Mesendoderm (in vitro differentiated cells): Measurements from ENCODE around the gene EFHC2. TPM values are rescaled to one million over a fixed set of nuclear protein-coding genes. Genes with fewer than 3 reads are reported as not detected.

Experiments
- DNase-seq: peaks from one replicate; pipeline ENCODE4 v3.0.0; 2013
- H2AK5ac ChIP-seq: 2 replicates; pipeline ENCODE4 v1.6.1; 2013; ENCODE audit warnings: low read length, inconsistent platforms
- H2BK120ac ChIP-seq: 2 replicates; pipeline ENCODE4 v1.6.1; 2013; ENCODE audit warnings: low read depth, mild to moderate bottlenecking, low read length, moderate library complexity, mixed read lengths
- H2BK15ac ChIP-seq: replicated peaks from 2 replicates; pipeline ENCODE4 v1.6.1; 2013; ENCODE audit warnings: low read depth, mild to moderate bottlenecking, moderate library complexity
- H2BK5ac ChIP-seq: 2 replicates; pipeline ENCODE4 v1.6.1; 2013; ENCODE audit warnings: low read length, inconsistent platforms
- H3K18ac ChIP-seq: 2 replicates; pipeline ENCODE4 v1.6.1; 2013; ENCODE audit warnings: mild to moderate bottlenecking, low read length, mixed read lengths
- H3K23ac ChIP-seq: one replicate; pipeline ENCODE4 v1.6.1; 2013; ENCODE audit warnings: low read length
- H3K27ac ChIP-seq: 2 replicates; pipeline ENCODE4 v1.5.1; 2013; ENCODE audit warnings: low read depth, mild to moderate bottlenecking, inconsistent platforms, low read length, moderate library complexity
- H3K27me3 ChIP-seq: 2 replicates; pipeline ENCODE4 v1.6.1; 2013; ENCODE audit warnings: low read length, control low read depth, mild to moderate bottlenecking, inconsistent platforms; ENCODE audit not compliant: insufficient read depth, poor library complexity
- H3K36me3 ChIP-seq: 2 replicates; pipeline ENCODE4 v1.6.1; 2013; ENCODE audit warnings: low read length, inconsistent platforms; ENCODE audit not compliant: control insufficient read depth, insufficient read depth
- H3K4ac ChIP-seq: one replicate; pipeline ENCODE4 v1.6.1; 2013; ENCODE audit warnings: low read depth, mild to moderate bottlenecking, low read length, moderate library complexity
- H3K4me1 ChIP-seq: 2 replicates; pipeline ENCODE4 v1.6.1; 2013; ENCODE audit warnings: low read depth, low read length, inconsistent platforms; ENCODE audit not compliant: control insufficient read depth
- H3K4me2 ChIP-seq: 2 replicates; pipeline ENCODE4 v1.6.1; 2013; ENCODE audit warnings: low read length
- H3K4me3 ChIP-seq: 2 replicates; pipeline ENCODE4 v1.5.1; 2013; ENCODE audit warnings: mild to moderate bottlenecking, low read length
- H3K56ac ChIP-seq: one replicate; pipeline ENCODE4 v1.6.1; 2013; ENCODE audit warnings: low read length
- H3K79me1 ChIP-seq: 2 replicates; pipeline ENCODE4 v1.6.1; 2013; ENCODE audit warnings: low read length, inconsistent platforms
- H3K79me2 ChIP-seq: 2 replicates; pipeline ENCODE4 v1.6.1; 2013; ENCODE audit warnings: mild to moderate bottlenecking, low read length; ENCODE audit not compliant: control insufficient read depth, insufficient read depth
- H3K9ac ChIP-seq: 2 replicates; pipeline ENCODE4 v1.6.1; 2013; ENCODE audit warnings: low read length, inconsistent platforms
- H4K5ac ChIP-seq: one replicate; pipeline ENCODE4 v1.6.1; 2013; ENCODE audit warnings: low read length
- H4K8ac ChIP-seq: one replicate; pipeline ENCODE4 v1.6.1; 2013; ENCODE audit warnings: low read depth, mild to moderate bottlenecking, control low read depth, low read length, moderate library complexity
- WGBS: extraction: QIAGEN DNeasy Blood & Tissue Kit; methylation state at CpG from one replicate; pipeline ENCODE4 v1.1.7; 2013; ENCODE audit warnings: low lambda C conversion rate, missing lambda C conversion rate; ENCODE audit not compliant: insufficient coverage; ENCODE audit errors: extremely low coverage; 5-methylcytosine and 5-hydroxymethylcytosine counted together
- polyA plus RNA-seq, 2 experiments: library from polyadenylated mRNA; stranded (reverse); fragments of 200-250 nt; gene quantifications; one replicate each; pipeline ENCODE4 v1.2.3, GENCODE V29; 2013

The EFHC2 gene, protein sequence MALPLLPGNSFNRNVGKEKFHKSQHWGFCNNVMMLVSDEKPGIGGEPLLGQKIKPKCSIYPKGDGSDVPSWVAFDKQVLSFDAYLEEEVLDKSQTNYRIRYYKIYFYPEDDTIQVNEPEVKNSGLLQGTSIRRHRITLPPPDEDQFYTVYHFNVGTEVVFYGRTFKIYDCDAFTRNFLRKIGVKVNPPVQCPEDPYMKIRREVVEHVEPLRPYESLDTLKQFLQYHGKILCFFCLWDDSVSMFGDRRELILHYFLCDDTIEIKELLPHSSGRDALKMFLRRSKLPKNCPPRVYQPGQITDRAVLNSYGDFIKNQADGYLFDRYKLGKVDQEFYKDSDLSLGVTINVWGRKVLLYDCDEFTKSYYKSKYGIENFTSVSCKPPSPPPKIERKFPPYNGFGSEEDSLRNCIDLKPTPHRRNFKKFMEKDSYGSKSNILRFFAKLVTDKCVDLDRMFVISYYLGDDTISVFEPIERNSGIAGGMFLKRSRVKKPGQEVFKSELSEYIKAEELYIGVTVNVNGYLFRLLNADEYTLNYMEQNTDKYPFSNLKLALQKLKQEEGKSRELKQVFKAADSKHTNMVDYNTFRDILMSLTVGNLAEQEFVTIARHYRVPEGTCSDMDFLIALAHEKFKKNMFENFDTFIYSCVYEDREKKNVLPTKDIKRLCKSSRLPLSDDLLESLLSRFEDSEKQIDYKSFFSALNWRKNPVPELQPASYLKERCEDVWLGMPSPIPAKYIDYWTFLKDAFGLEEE
- 0.69 TPM for polyA plus RNA-seq (2013, experiment 1 of 2)
- polyA plus RNA-seq (2013, experiment 2 of 2) = 0.78 TPM

DNA sequence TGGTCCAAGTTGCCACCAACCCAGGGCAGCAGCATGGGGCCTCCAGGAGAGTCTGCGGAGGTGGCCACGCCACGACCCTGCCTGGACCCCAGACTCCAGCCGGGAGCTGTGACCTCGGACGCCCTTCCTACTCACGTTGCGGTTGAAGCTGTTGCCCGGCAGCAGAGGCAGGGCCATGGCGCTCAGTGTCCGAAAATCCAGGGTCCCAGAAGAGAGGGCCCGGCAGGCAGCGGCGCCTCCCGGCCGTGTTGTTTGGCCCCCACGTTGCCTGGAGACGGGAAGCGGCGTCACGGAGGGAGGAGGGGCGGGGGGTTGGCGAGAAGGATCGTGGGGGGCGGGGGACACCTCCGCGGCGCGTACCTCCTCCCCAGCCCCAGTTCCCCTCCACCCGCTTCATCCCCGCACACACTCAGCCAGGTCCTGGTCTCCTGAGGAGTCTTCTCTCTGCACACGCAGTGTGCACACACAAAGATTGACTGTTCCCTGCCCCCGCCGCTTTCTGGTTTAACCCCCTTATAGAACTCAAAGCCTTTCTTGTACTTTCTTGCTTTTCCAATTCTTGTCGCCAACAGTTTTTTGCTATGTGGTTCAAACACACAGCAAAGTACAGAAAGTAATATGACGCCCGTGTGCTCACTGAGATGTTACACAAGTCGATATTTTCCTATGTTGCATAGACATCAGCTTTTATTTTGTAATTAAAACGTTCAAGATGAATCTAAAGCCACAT, at the start of gene EFHC2:
Gene EFHC2 (minus strand): TSS at position 261 of the 730 bp plus-strand sequence. CDS start 84 bp downstream, at position 177.
- no peaks in the 10 kb centered on the region for H3K27me3 ChIP-seq
- H3K36me3 ChIP-seq = no peaks in the 10 kb centered on the region
- peak within 1 kb of the TSS; percentile 55 for H3K9ac ChIP-seq
- H3K4me3 ChIP-seq = peak within 1 kb of the TSS; percentile 15
- DNase-seq = peak; percentile 44
- no peak within 1 kb of the TSS for H4K8ac ChIP-seq
- H3K23ac ChIP-seq = no peak within 1 kb of the TSS
- no peak within 1 kb of the TSS for H2BK5ac ChIP-seq
- no peak within 1 kb of the TSS for H2BK15ac ChIP-seq
- H3K18ac ChIP-seq = peak within 1 kb of the TSS; percentile 32
- no CpG with 5 or more reads among the region's 39 CpGs for WGBS
- H3K79me2 ChIP-seq = no peaks in the 10 kb centered on the region
- H3K56ac ChIP-seq = peak within 1 kb of the TSS; percentile 76
- no peaks in the 10 kb centered on the region for H3K79me1 ChIP-seq
- H3K27ac ChIP-seq = no peak within 1 kb of the TSS
- H2AK5ac ChIP-seq = no peak within 1 kb of the TSS
- H3K4me1 ChIP-seq = no peaks in the 10 kb centered on the region
- no peak within 1 kb of the TSS for H4K5ac ChIP-seq
- no peak within 1 kb of the TSS for H2BK120ac ChIP-seq
- H3K4me2 ChIP-seq = peak within 1 kb of the TSS; percentile 38
- no peak within 1 kb of the TSS for H3K4ac ChIP-seq

DNA sequence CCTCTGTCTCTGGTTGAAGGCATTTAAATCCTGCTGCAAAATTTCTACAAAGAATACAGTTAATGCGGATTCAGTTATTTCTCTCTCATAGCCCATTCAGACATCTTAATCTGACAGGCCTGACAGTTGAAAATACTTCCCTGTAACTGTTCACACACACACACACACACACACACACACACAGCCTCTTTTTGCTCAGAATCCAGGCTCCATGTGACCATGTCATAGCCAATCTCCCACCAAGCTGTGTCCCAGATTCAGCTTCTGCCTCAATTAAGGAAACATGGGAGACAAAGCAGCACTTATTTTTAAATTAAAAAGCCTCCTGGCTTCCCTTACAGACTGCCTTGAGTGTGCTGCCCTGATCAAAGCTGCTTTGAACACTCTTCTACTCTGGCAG, 49.3 kb upstream of the EFHC2 start:
- Histone ChIP-seq H3K9ac (no peak overlapping the region), H3K23ac (no peak overlapping the region), H3K79me1 (no peaks in the 10 kb centered on the region), H3K4me1 (no peaks in the 10 kb centered on the region), H2AK5ac (no peak overlapping the region), H3K4ac (no peak overlapping the region), H2BK5ac (no peak overlapping the region), H3K36me3 (no peaks in the 10 kb centered on the region), H4K8ac (no peak overlapping the region), H3K27ac (no peak overlapping the region), H4K5ac (no peak overlapping the region), H2BK15ac (no peak overlapping the region), H3K27me3 (no peaks in the 10 kb centered on the region), H2BK120ac (no peak overlapping the region), H3K18ac (no peak overlapping the region), H3K79me2 (no peaks in the 10 kb centered on the region), H3K4me3 (no peak overlapping the region), H3K56ac (no peak overlapping the region), H3K4me2 (no peak overlapping the region)
- DNase-seq = no peak
- no CpG with 5 or more reads among the region's 1 CpG for WGBS

GRCh38 chrX:44384688-44385338, 41.3 kb upstream of the EFHC2 start:
- Histone ChIP-seq H3K9ac (no peak overlapping the region), H3K4me1 (no peaks in the 10 kb centered on the region), H4K5ac (no peak overlapping the region), H3K56ac (no peak overlapping the region), H3K36me3 (no peaks in the 10 kb centered on the region), H3K18ac (no peak overlapping the region), H2BK15ac (no peak overlapping the region), H3K4ac (no peak overlapping the region), H3K79me2 (no peaks in the 10 kb centered on the region), H2BK5ac (no peak overlapping the region), H2AK5ac (no peak overlapping the region), H3K27ac (no peak overlapping the region), H3K79me1 (no peaks in the 10 kb centered on the region), H4K8ac (no peak overlapping the region), H3K27me3 (no peaks in the 10 kb centered on the region), H3K4me3 (no peak overlapping the region), H3K4me2 (no peak overlapping the region), H3K23ac (no peak overlapping the region), H2BK120ac (no peak overlapping the region)
- no peak for DNase-seq
- no CpG with 5 or more reads among the region's 4 CpGs for WGBS

GRCh38 chrX:44382871-44383270, 39.4 kb upstream of the EFHC2 start:
- H3K18ac ChIP-seq = no peak overlapping the region
- H3K27ac ChIP-seq = no peak overlapping the region
- no peaks in the 10 kb centered on the region for H3K79me1 ChIP-seq
- no peak overlapping the region for H3K4me3 ChIP-seq
- no peak overlapping the region for H3K56ac ChIP-seq
- H2BK5ac ChIP-seq = no peak overlapping the region
- H3K4me1 ChIP-seq = no peaks in the 10 kb centered on the region
- H2AK5ac ChIP-seq = no peak overlapping the region
- H3K9ac ChIP-seq = no peak overlapping the region
- H3K79me2 ChIP-seq = no peaks in the 10 kb centered on the region
- no peaks in the 10 kb centered on the region for H3K27me3 ChIP-seq
- H2BK120ac ChIP-seq = no peak overlapping the region
- no peak for DNase-seq
- H4K8ac ChIP-seq = no peak overlapping the region
- H4K5ac ChIP-seq = no peak overlapping the region
- no peak overlapping the region for H2BK15ac ChIP-seq
- H3K36me3 ChIP-seq = no peaks in the 10 kb centered on the region
- no peak overlapping the region for H3K23ac ChIP-seq
- no peak overlapping the region for H3K4ac ChIP-seq
- H3K4me2 ChIP-seq = no peak overlapping the region
- WGBS = no CpG with 5 or more reads among the region's 1 CpG

DNA sequence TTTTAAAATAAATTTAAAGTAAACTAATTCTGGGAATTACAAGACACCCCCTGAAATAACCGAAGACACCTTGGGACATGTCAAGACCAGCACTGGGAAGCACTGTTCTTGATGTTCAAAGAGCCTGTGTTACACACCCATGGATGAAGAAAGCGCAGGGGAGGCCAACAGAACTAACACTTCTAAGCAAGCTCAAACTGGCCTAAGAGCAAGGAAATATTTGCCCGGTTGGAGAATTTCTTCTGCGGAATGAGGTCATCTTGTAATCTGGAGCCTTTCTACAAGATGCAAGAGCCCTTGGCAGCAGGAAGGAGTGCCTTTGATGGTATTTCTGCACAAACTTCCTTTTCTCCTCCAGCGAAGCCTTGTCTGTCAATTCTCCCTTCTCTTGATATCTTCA, 9.3 kb upstream of the EFHC2 start:
- no peak overlapping the region for H3K4me2 ChIP-seq
- no peak overlapping the region for H4K8ac ChIP-seq
- H3K9ac ChIP-seq = no peak overlapping the region
- no peak overlapping the region for H3K27ac ChIP-seq
- no CpG with 5 or more reads among the region's 5 CpGs for WGBS
- no peaks in the 10 kb centered on the region for H3K36me3 ChIP-seq
- no peak overlapping the region for H2BK5ac ChIP-seq
- H3K23ac ChIP-seq = no peak overlapping the region
- H3K79me1 ChIP-seq = no peaks in the 10 kb centered on the region
- no peak overlapping the region for H3K4ac ChIP-seq
- no peak overlapping the region for H3K56ac ChIP-seq
- H2BK120ac ChIP-seq = no peak overlapping the region
- H2AK5ac ChIP-seq = no peak overlapping the region
- H2BK15ac ChIP-seq = no peak overlapping the region
- no peaks in the 10 kb centered on the region for H3K4me1 ChIP-seq
- DNase-seq = no peak
- no peaks in the 10 kb centered on the region for H3K79me2 ChIP-seq
- no peaks in the 10 kb centered on the region for H3K27me3 ChIP-seq
- H3K4me3 ChIP-seq = no peak overlapping the region
- H3K18ac ChIP-seq = no peak overlapping the region
- no peak overlapping the region for H4K5ac ChIP-seq
